Measurements from ENCODE around the gene CROCC2. TPM values are rescaled to one million over a fixed set of nuclear protein-coding genes. Genes with fewer than 3 reads are reported as not detected.

CROCC2 gene
- polyA plus RNA-seq, 1 of the 3 experiments (the other 2 are of a cell fraction): not detected

DNA sequence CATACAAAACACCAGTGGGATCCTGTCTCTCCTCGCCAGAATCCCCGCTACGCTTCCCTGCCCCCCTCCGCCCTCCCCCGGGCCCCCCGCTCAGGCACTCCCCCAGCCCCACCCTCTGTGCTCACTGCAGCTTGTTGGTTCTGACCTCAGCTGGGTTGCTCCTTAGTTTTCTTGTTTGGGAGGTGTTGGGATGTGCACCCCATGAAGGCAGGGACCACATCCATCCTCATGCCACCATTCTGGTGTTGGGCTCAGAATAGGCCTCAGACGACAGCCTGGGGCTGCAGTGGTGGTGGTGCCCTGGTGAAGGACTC lies 96.9 kb downstream of the CROCC2 start:
- H3K27me3 ChIP-seq (ENCODE audit: insufficient read depth): no peaks in the 10 kb centered on the region

DNA sequence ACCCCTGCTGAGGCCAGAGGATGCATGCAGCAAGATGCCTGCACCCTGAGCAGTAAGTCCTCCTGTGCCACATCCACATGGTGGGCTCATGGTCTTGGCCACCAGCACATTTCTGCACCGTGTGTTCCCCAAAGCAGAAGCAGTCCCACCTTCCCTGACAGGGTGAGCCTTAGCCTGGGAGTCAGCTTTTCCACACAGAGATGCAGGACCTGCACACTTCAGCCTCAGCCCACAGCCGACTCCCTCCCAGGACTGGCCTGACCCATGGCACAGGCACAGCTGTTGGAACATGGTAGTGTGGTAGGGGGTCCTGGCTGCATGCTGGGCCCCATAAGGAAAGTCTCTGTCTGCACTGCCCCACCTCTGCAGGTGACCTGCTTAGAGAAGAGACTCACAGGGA lies 97.2 kb downstream of the CROCC2 start:
- POLR2A ChIA-PET: no interaction called here
- Histone ChIP-seq H4K20me1 (ENCODE audit: insufficient read depth) (no peaks in the 10 kb centered on the region), H2AFZ (ENCODE audit: low read depth) (no peak overlapping the region), H3K9me2 (no peaks in the 10 kb centered on the region), H3K9me3 (peaks cover 13% of the 10 kb centered on the region; the same call in 1 of the 2 replicates), H3F3A (replicated peaks; ENCODE audit: insufficient read depth) (no peaks in the 10 kb centered on the region), H3K4me1 (ENCODE audit: control insufficient read depth in 1 of 2, insufficient read depth in 2 of 2, low read depth in 1 of 2, low read length in 1 of 2) (no peaks in the 10 kb centered on the region; a peak in 1 of 4 replicates), H3K4me2 (no peak overlapping the region), H3K36me3 (replicated peaks in 1 of 2; ENCODE audit: control insufficient read depth in 1 of 2, insufficient read depth in 2 of 2, low read length in 1 of 2) (no peaks in the 10 kb centered on the region), H3K79me2 (ENCODE audit: insufficient read depth) (no peaks in the 10 kb centered on the region), H3K27me3 (ENCODE audit: insufficient read depth) (no peaks in the 10 kb centered on the region), H3K9ac (no peak overlapping the region), H3K27ac (ENCODE audit: low read depth in 2 of 2, low read length in 1 of 2) (no peak overlapping the region), H3K4me3 (ENCODE audit: low read depth in 2 of 2, low read length in 1 of 2) (no peak overlapping the region)
- CTCF ChIA-PET: interaction anchor here (0.7 to 3.8 kb wide), 2 partner anchors 20 to 152 kb away, joined by 3 to 16 read pairs; no protein-coding TSS in a partner anchor
- no peak for DNase-seq
- 63% methylated on average over 2 of the region's 2 CpGs for WGBS (ENCODE audit: low lambda C conversion rate)
- TF ChIP-seq RAD21 (IDR thresholded peaks at IDR 0.05; ENCODE audit: low read length) (no peak), ELF1 (IDR thresholded peaks at IDR 0.05) (no peak), TEAD4 (IDR thresholded peaks at IDR 0.05; ENCODE audit: borderline replicate concordance, insufficient read depth) (no peak), GATA2 (CRISPR knock-in tag; IDR thresholded peaks at IDR 0.05) (no peak), NFIC (IDR thresholded peaks at IDR 0.05; ENCODE audit: borderline replicate concordance) (no peak)
- TF ChIP-seq, protein P1, sequence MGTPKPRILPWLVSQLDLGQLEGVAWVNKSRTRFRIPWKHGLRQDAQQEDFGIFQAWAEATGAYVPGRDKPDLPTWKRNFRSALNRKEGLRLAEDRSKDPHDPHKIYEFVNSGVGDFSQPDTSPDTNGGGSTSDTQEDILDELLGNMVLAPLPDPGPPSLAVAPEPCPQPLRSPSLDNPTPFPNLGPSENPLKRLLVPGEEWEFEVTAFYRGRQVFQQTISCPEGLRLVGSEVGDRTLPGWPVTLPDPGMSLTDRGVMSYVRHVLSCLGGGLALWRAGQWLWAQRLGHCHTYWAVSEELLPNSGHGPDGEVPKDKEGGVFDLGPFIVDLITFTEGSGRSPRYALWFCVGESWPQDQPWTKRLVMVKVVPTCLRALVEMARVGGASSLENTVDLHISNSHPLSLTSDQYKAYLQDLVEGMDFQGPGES (IDR thresholded peaks at IDR 0.05; ENCODE audit: low read depth, low read length): no peak
- TF ChIP-seq, protein P2, sequence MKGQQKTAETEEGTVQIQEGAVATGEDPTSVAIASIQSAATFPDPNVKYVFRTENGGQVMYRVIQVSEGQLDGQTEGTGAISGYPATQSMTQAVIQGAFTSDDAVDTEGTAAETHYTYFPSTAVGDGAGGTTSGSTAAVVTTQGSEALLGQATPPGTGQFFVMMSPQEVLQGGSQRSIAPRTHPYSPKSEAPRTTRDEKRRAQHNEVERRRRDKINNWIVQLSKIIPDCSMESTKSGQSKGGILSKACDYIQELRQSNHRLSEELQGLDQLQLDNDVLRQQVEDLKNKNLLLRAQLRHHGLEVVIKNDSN (IDR thresholded peaks at IDR 0.05; ENCODE audit: borderline replicate concordance, low read depth): no peak

More for the DNA sequence above, 96.9 kb downstream of the CROCC2 start:
- H3K27ac ChIP-seq (ENCODE audit: low read depth in 2 of 2, low read length in 1 of 2): no peak overlapping the region
- H3K9me2 ChIP-seq: no peaks in the 10 kb centered on the region
- H2AFZ ChIP-seq (ENCODE audit: low read depth): no peak overlapping the region
- peaks cover 13% of the 10 kb centered on the region; the same call in 1 of the 2 replicates for H3K9me3 ChIP-seq
- H3F3A ChIP-seq (replicated peaks; ENCODE audit: insufficient read depth): no peaks in the 10 kb centered on the region
- H4K20me1 ChIP-seq (ENCODE audit: insufficient read depth): no peaks in the 10 kb centered on the region
- H3K4me1 ChIP-seq (ENCODE audit: control insufficient read depth in 1 of 2, insufficient read depth in 2 of 2, low read depth in 1 of 2, low read length in 1 of 2): peaks cover 0 to 3% of the 10 kb centered on the region in 2 experiments; a peak in 1 of 4 replicates
- no peak overlapping the region for H3K4me2 ChIP-seq
- no peaks in the 10 kb centered on the region for H3K79me2 ChIP-seq (ENCODE audit: insufficient read depth)
- H3K36me3 ChIP-seq (replicated peaks in 1 of 2; ENCODE audit: control insufficient read depth in 1 of 2, insufficient read depth in 2 of 2, low read length in 1 of 2): no peaks in the 10 kb centered on the region
- no peak overlapping the region for H3K4me3 ChIP-seq (ENCODE audit: low read depth in 2 of 2, low read length in 1 of 2)
- ChIA-PET POLR2A (no interaction called here), CTCF (interaction anchor here (0.7 to 3.8 kb wide), 2 partner anchors 19 to 151 kb away, joined by 3 to 16 read pairs; no protein-coding TSS in a partner anchor)
- no peak for DNase-seq
- TF ChIP-seq POLR2AphosphoS5 (IDR thresholded peaks at IDR 0.05; ENCODE audit: low read depth, low read length) (no peak), RXRA (IDR thresholded peaks at IDR 0.05; ENCODE audit: borderline replicate concordance, low read depth) (no peak), TEAD4 (IDR thresholded peaks at IDR 0.05; ENCODE audit: borderline replicate concordance, insufficient read depth) (no peak), SIN3A (IDR thresholded peaks at IDR 0.05; ENCODE audit: borderline replicate concordance, low read depth, low read length) (no peak), RCOR1 (IDR thresholded peaks at IDR 0.05; ENCODE audit: low read length) (no peak), RAD21 (IDR thresholded peaks at IDR 0.05; ENCODE audit: low read length) (no peak), EP300 (IDR thresholded peaks at IDR 0.05; ENCODE audit: borderline replicate concordance in 1 of 2, low read depth in 1 of 2, low read length in 1 of 2) (no peak)
- TF ChIP-seq, protein P3, sequence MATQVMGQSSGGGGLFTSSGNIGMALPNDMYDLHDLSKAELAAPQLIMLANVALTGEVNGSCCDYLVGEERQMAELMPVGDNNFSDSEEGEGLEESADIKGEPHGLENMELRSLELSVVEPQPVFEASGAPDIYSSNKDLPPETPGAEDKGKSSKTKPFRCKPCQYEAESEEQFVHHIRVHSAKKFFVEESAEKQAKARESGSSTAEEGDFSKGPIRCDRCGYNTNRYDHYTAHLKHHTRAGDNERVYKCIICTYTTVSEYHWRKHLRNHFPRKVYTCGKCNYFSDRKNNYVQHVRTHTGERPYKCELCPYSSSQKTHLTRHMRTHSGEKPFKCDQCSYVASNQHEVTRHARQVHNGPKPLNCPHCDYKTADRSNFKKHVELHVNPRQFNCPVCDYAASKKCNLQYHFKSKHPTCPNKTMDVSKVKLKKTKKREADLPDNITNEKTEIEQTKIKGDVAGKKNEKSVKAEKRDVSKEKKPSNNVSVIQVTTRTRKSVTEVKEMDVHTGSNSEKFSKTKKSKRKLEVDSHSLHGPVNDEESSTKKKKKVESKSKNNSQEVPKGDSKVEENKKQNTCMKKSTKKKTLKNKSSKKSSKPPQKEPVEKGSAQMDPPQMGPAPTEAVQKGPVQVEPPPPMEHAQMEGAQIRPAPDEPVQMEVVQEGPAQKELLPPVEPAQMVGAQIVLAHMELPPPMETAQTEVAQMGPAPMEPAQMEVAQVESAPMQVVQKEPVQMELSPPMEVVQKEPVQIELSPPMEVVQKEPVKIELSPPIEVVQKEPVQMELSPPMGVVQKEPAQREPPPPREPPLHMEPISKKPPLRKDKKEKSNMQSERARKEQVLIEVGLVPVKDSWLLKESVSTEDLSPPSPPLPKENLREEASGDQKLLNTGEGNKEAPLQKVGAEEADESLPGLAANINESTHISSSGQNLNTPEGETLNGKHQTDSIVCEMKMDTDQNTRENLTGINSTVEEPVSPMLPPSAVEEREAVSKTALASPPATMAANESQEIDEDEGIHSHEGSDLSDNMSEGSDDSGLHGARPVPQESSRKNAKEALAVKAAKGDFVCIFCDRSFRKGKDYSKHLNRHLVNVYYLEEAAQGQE (IDR thresholded peaks at IDR 0.05; ENCODE audit: low read depth, low read length): no peak
- TF ChIP-seq, protein P4, sequence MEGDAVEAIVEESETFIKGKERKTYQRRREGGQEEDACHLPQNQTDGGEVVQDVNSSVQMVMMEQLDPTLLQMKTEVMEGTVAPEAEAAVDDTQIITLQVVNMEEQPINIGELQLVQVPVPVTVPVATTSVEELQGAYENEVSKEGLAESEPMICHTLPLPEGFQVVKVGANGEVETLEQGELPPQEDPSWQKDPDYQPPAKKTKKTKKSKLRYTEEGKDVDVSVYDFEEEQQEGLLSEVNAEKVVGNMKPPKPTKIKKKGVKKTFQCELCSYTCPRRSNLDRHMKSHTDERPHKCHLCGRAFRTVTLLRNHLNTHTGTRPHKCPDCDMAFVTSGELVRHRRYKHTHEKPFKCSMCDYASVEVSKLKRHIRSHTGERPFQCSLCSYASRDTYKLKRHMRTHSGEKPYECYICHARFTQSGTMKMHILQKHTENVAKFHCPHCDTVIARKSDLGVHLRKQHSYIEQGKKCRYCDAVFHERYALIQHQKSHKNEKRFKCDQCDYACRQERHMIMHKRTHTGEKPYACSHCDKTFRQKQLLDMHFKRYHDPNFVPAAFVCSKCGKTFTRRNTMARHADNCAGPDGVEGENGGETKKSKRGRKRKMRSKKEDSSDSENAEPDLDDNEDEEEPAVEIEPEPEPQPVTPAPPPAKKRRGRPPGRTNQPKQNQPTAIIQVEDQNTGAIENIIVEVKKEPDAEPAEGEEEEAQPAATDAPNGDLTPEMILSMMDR (IDR thresholded peaks at IDR 0.05): no peak
- H3K9ac ChIP-seq: no peak overlapping the region
- WGBS (ENCODE audit: low lambda C conversion rate): 84% methylated on average over 6 of the region's 7 CpGs
